LNCaP clone FGC (cell line): ENCODE results near the gene LPCAT1.

Experiments used
- DNase-seq: peaks from one replicate; pipeline ENCODE4 v3.0.0-alpha.2; 2011; ENCODE audit warnings: low read depth
- H3K4me3 ChIP-seq: 2 replicates; pipeline ENCODE4 v1.5.1; 2011; ENCODE audit warnings: mild to moderate bottlenecking, low read depth, low read length, control low read depth
- TF ChIP-seq, protein P1 (sequence below): IDR thresholded peaks from 2 replicates; pipeline ENCODE4 v1.5.1; 2012; ENCODE audit warnings: mild to moderate bottlenecking; ENCODE audit not compliant: control insufficient read depth, insufficient read depth; ENCODE audit errors: extremely low read depth

The LPCAT1 gene

DNA sequence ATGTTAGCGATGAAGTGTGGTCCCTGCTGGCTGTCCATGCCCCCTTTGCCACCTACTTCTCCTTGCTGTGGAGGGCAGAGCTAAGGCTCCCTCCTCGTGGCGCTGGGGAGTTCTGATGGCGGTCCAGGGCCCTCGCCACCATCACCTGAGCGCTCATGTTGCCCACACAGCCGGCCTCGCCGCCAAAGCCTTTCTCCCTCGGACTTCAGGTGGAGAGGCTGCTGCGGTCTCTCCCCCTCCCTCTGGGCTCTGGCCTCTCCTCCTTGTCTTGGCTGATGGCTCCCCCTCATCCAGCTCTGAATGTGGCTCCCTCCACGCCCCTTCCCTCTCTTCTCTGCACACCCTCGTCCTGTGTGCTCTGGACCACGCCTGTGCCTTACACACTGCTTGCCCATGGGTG, 14.5 kb upstream of the LPCAT1 start:
- TF ChIP-seq, protein P1, sequence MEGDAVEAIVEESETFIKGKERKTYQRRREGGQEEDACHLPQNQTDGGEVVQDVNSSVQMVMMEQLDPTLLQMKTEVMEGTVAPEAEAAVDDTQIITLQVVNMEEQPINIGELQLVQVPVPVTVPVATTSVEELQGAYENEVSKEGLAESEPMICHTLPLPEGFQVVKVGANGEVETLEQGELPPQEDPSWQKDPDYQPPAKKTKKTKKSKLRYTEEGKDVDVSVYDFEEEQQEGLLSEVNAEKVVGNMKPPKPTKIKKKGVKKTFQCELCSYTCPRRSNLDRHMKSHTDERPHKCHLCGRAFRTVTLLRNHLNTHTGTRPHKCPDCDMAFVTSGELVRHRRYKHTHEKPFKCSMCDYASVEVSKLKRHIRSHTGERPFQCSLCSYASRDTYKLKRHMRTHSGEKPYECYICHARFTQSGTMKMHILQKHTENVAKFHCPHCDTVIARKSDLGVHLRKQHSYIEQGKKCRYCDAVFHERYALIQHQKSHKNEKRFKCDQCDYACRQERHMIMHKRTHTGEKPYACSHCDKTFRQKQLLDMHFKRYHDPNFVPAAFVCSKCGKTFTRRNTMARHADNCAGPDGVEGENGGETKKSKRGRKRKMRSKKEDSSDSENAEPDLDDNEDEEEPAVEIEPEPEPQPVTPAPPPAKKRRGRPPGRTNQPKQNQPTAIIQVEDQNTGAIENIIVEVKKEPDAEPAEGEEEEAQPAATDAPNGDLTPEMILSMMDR, result no peak
- H3K4me3 ChIP-seq, result no peak overlapping the region
- DNase-seq, result no peak

DNA sequence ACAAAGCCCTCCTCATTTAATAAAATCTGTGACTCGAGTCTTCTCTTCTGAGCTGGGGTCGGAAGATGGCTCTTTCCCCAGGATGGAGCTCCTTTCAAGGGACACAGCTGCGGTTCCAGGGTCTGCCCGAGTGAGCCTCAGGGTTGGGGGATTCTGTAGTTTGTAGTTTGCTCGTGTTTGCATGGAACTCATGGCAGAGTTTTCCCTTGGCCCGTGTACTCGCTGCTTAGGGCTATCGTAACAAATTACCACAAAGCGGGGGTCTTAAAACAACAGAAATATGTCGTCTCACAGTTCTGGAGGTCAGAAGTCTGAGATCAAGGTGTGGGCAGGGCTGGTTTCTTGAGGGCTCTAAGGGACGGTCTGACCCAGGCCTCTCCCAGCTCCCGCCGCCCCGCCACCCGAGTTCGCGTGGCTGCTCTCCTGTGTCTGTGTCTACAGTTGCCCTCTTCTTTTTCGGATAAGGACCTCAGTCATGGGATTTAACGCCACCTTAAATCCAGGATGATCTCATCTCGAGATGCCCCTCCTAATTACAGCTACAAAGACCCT, 13.9 kb upstream of the LPCAT1 start:
- TF ChIP-seq, protein P1, result no peak
- no peak overlapping the region for H3K4me3 ChIP-seq
- no peak for DNase-seq

DNA sequence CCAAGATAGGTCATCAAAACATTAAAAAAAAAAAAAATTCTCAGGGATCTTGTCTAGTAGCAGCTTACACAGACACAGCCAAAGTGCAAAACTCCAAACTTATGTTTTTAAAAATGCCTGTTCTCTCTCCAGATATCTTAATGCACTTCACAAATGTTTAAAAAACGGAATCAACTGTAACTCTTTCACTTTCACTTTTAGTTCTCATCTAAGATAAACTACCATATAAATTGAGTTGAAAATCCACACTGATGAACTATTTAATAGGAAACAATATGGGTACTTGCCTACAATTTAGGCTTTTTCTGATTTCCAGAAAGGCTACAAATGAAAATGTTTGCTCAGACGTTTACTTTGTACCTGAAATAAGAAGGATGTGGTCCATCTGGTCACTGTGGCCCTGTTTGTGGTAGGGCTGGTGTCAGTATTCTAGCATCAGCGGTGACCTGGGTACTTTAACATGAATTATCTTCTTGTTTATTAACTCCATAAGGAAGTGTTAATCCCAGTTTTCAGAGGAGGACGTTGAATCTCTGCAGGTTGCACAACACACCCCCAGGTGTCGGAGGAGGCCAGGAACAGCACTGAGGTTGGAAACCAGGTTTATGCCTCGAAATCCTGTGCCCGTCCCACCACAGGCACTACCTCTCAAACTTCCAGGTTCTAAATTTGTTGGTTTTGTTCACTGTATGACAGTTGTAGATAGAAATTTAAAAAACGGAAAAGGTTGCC, 13.3 kb upstream of the LPCAT1 start:
- DNase-seq, result no peak
- H3K4me3 ChIP-seq, result peak overlapping the region; percentile 9; the same call in 1 of the 2 replicates
- TF ChIP-seq, protein P1, result no peak

DNA sequence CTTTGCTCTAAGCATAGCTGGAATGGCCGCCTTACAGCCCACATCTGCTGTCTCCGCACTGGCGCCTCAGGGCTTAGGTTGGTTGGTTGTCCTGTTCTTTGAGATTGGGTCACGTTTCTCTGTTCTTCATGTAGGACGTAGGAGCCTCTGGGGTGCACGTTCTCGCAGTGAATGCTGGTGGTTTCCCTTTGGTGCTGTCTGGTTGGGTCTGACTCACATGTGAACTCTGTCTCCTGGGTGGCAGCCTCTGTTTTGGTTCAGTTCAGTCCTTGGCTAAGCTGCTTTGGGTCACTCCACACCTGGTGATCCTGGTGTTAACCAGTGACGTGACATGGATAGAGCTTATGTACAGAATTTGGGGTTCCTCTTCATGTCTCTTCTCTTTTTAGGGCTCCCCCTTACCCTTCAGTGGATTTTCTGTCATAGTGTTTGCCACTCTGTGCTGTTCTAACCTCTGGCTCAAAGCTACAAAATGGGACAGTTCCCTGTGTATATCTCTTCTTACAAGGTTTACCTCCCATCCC, 12.6 kb upstream of the LPCAT1 start:
- no peak overlapping the region for H3K4me3 ChIP-seq
- TF ChIP-seq, protein P1, result no peak
- DNase-seq, result no peak

DNA sequence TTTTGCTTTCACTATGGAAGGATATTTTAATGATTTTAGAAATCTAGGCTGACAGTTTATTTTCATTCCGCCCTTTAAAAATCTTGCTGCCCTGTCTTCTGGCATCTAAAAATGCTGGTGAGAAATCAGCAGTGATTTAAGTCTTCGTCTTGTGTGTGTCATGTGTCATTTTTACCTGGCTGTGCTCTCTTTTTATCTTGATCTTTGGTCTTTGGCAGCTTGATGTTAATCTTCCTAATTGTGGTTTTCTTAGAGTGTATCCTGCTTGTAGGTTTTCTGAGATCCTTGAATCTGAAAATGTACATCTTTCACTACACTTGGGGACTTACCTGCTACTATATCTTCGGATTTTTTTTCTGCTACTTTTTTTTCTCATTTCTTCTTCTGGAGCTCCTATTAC, 11.9 kb upstream of the LPCAT1 start:
- TF ChIP-seq, protein P1, result no peak

DNA sequence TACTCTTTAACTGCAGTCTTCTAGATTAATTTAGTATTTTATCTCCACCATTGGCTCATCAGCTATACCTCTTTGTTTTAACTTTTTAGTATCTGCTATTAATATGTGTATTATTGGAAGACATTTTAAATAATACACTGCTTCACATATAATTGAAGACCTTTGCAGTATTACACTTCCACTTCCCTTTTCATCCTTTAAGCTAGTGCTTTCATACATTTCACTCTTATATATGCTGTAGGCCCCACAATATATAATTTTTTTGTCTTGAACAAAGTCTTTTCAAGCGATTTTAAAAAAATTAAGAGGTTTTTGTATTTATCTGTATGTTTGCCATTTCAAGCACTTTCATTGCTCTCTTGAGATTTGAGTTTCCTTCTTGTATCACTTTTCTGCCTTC, 8.6 kb upstream of the LPCAT1 start:
- TF ChIP-seq, protein P1, result no peak
- no peak for DNase-seq
- H3K4me3 ChIP-seq, result no peak overlapping the region

More for the DNA sequence above, 11.9 kb upstream of the LPCAT1 start:
- DNase-seq, result no peak
- H3K4me3 ChIP-seq, result no peak overlapping the region
